IMR-90 (cell line): Measurements from ENCODE around the gene USP53.
"Not testable (repeated sequence)": the region's sequence is repeated elsewhere in the genome, so short reads cannot be mapped to it uniquely, and the experiment has no call there.

Experiments
- BHLHE40 ChIP-seq: fragments of 150-350 bp; IDR thresholded peaks from 2 replicates; pipeline ENCODE4 v1.6.1; 2016; ENCODE audit warnings: mild to moderate bottlenecking, low read depth, low read length
- CEBPB ChIP-seq: IDR thresholded peaks from 2 replicates; pipeline ENCODE4 v1.6.1; 2012; ENCODE audit warnings: low read depth, low read length, improper control_type of control experiment
- CHD1 ChIP-seq: IDR thresholded peaks from 2 replicates; pipeline ENCODE4 v1.6.1; 2012; ENCODE audit warnings: low read depth, low read length, improper control_type of control experiment
- CTCF ChIP-seq: conservative IDR thresholded peaks from 2 replicates; pipeline ENCODE4 v1.5.1; 2012; ENCODE audit warnings: mild to moderate bottlenecking, low read depth, low read length, improper control_type of control experiment
- MXI1 ChIP-seq: IDR thresholded peaks from 2 replicates; pipeline ENCODE4 v1.6.1; 2012; ENCODE audit warnings: low read depth, mild to moderate bottlenecking, low read length, moderate library complexity, borderline replicate concordance
- NFE2L2 ChIP-seq: fragments of 150-350 bp; IDR thresholded peaks from 2 replicates; pipeline ENCODE4 v1.6.1; 2016; ENCODE audit warnings: low read depth, mild to moderate bottlenecking, low read length
- POLR2A ChIP-seq: IDR thresholded peaks from 2 replicates; pipeline ENCODE4 v1.6.1; 2012; ENCODE audit warnings: mild to moderate bottlenecking, low read depth, low read length
- RAD21 ChIP-seq: IDR thresholded peaks from 2 replicates; pipeline ENCODE4 v1.6.1; 2012; ENCODE audit warnings: low read length, improper control_type of control experiment
- RCOR1 ChIP-seq: IDR thresholded peaks from 2 replicates; pipeline ENCODE4 v1.6.1; 2012; ENCODE audit warnings: mild to moderate bottlenecking, low read length, improper control_type of control experiment; ENCODE audit not compliant: insufficient replicate concordance

DNA sequence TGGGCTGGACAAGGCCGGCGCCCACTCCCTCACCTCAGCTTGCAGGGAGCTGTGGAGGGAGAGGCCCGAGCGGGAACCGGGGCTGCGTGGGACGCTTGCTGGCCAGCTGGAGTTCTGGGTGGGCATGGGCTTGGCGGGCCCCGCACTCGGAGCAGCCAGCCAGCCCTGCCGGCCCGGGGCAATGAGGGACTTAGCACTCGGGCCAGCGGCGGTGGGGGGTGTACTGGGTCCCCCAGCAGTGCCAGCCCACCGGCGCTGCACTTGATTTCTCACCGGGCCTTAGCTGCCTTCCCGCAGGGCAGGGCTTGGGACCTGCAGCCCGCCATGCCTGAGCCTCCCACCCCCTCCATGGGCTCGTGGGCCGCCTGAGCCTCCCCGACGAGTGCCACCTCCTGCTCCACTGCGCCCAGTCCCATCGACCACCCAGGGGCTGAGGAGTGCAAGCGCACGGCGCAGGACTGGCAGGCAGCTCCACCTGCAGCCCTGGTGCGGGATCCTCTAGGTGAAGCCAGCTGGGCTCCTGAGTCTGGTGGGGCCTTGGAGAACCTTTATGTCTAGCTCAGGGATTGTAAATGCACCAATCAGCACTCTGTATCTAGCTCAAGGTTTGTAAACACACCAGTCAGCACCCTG lies 38.7 kb upstream of the USP53 start:
- TF ChIP-seq NFE2L2, CTCF, POLR2A, MXI1, CEBPB, RAD21, BHLHE40, CHD1, RCOR1: not testable (repeated sequence)
